AG04450 (cell line): ENCODE results near the gene HACD2. TPM values are rescaled to one million over a fixed set of nuclear protein-coding genes. Genes with fewer than 3 reads are reported as not detected.

Experiments used
- CTCF ChIA-PET: fragments of 300-600, 350-600 bp; formaldehyde crosslinking; extraction: SDS; loops from one replicate; lab custom pipeline; 2022; ENCODE audit warnings: antibody characterized with exemption, inconsistent platforms; lab: Charles Lee
- POLR2A ChIA-PET: fragments of 350-600 bp; formaldehyde crosslinking; extraction: SDS; loops from one replicate; lab custom pipeline; 2021; ENCODE audit warnings: antibody characterized with exemption, inconsistent platforms; lab: Yijun Ruan, JAX
- DNase-seq: peaks from one replicate; pipeline ENCODE4 v3.0.0-alpha.2; 2011; ENCODE audit warnings: low read depth, low spot score
- H3K27ac ChIP-seq: one replicate; pipeline ENCODE4 v1.5.1; 2012; ENCODE audit warnings: low read depth, low read length, control low read depth
- H3K27me3 ChIP-seq: one replicate; pipeline ENCODE4 v1.6.0; 2012; ENCODE audit warnings: low read length; ENCODE audit not compliant: control insufficient read depth, insufficient read depth
- H3K4me3 ChIP-seq: 2 replicates; pipeline ENCODE4 v1.5.1; 2011; ENCODE audit warnings: mild to moderate bottlenecking, low read depth, low read length, control low read depth
- H3K9me3 ChIP-seq: 2 replicates; pipeline ENCODE4 v1.5.1; 2012; ENCODE audit warnings: low read length; ENCODE audit not compliant: control insufficient read depth, insufficient read depth
- polyA plus RNA-seq: library from polyadenylated mRNA; depleted of rRNA; stranded (reverse); fragments of >200 nt; gene quantifications from 2 replicates; pipeline ENCODE4 v1.2.3, GENCODE V29; 2011
- TF ChIP-seq, protein P1 (sequence below): IDR thresholded peaks from 2 replicates; pipeline ENCODE4 v1.5.1; 2011; ENCODE audit warnings: low read depth, low read length, control low read depth, inconsistent platforms

HACD2 gene
- polyA plus RNA-seq, 1 experiment = 43.5 TPM

DNA sequence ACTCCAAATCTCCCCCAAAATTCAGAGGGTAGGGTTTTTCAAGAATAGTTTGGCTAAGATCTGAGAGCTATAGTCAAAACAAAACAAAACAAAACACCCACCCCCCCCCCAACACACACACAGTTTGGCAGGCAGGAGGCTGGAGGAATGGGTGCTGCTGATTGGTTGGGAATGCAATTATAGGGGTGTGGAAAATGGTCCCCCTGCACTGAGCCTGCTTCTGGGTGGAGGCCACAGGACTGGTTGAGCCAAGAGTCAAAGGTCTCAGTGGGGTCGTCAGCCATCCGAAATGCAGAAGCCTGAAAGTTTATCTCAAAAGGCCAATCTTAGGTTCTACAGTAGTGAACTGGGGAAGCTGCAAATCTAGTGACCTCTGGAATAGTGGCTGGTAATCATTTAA is 2.5 kb upstream of the HACD2 start:
- DNase-seq = no peak
- no peak overlapping the region for H3K4me3 ChIP-seq
- POLR2A ChIA-PET = no interaction called here
- CTCF ChIA-PET = interaction anchor here (1.3 kb wide), 1 partner anchor 64 kb away, joined by 3 read pairs; no protein-coding TSS in a partner anchor
- no peaks in the 10 kb centered on the region for H3K27me3 ChIP-seq
- peaks cover 18% of the 10 kb centered on the region; the same call in 1 of the 2 replicates for H3K9me3 ChIP-seq
- H3K27ac ChIP-seq = no peak overlapping the region
- TF ChIP-seq, protein P1, sequence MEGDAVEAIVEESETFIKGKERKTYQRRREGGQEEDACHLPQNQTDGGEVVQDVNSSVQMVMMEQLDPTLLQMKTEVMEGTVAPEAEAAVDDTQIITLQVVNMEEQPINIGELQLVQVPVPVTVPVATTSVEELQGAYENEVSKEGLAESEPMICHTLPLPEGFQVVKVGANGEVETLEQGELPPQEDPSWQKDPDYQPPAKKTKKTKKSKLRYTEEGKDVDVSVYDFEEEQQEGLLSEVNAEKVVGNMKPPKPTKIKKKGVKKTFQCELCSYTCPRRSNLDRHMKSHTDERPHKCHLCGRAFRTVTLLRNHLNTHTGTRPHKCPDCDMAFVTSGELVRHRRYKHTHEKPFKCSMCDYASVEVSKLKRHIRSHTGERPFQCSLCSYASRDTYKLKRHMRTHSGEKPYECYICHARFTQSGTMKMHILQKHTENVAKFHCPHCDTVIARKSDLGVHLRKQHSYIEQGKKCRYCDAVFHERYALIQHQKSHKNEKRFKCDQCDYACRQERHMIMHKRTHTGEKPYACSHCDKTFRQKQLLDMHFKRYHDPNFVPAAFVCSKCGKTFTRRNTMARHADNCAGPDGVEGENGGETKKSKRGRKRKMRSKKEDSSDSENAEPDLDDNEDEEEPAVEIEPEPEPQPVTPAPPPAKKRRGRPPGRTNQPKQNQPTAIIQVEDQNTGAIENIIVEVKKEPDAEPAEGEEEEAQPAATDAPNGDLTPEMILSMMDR = no peak

DNA sequence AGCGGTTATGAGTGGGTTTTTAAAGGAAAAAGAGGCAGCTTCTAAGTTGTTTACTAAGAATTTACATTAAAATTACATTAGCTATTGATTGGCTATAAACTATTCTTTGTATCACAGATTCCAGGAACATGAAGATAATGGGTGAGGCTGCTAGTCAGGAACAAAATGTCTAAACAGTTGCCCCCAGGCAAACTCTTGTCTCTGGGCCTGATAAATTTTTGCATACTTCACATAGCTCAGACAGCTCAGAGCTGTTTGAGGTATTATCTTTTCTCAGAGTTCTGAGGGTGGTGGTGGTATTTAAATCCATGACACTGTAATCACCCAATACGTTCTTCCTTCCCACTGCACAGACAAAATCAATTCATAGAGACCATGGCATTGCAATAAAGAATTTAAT is 2.1 kb upstream of the HACD2 start:
- no peaks in the 10 kb centered on the region for H3K27me3 ChIP-seq
- POLR2A ChIA-PET = interaction anchor here (1.8 kb wide), 1 partner anchor 33 kb away, joined by 5 read pairs; no protein-coding TSS in a partner anchor
- TF ChIP-seq, protein P1 = no peak
- no peak overlapping the region for H3K27ac ChIP-seq
- no peak overlapping the region for H3K4me3 ChIP-seq
- peaks cover 18% of the 10 kb centered on the region; the same call in 1 of the 2 replicates for H3K9me3 ChIP-seq
- CTCF ChIA-PET = no interaction called here
- no peak for DNase-seq

DNA sequence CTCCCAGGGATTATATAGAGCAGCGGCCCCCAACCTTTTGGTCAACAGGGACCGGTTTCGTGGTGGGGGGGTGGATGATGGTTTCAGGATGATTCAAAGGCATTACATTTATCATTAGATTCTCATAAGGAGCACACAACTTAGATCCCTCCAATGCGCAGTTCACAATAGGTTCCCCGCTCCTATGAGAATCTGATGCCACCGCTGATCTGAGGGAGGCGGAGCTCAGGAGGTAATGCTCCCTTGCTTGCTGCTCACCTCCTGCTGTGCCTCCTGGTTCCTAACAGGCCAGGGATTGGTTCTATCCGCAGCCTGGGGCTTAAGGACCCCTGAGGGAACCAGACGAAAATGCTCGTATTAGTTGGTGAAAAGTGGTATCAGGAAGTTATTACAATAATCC is 1.3 kb upstream of the HACD2 start:
- ChIA-PET CTCF (interaction anchor here (1.2 to 1.5 kb wide), 2 partner anchors 56 to 66 kb away, joined by 3 to 5 read pairs; no protein-coding TSS in a partner anchor), POLR2A (interaction anchor here (1.1 to 1.8 kb wide), 5 partner anchors 16 to 66 kb away, joined by 3 to 9 read pairs (median 5); no protein-coding TSS in a partner anchor)
- no peak for DNase-seq

DNA sequence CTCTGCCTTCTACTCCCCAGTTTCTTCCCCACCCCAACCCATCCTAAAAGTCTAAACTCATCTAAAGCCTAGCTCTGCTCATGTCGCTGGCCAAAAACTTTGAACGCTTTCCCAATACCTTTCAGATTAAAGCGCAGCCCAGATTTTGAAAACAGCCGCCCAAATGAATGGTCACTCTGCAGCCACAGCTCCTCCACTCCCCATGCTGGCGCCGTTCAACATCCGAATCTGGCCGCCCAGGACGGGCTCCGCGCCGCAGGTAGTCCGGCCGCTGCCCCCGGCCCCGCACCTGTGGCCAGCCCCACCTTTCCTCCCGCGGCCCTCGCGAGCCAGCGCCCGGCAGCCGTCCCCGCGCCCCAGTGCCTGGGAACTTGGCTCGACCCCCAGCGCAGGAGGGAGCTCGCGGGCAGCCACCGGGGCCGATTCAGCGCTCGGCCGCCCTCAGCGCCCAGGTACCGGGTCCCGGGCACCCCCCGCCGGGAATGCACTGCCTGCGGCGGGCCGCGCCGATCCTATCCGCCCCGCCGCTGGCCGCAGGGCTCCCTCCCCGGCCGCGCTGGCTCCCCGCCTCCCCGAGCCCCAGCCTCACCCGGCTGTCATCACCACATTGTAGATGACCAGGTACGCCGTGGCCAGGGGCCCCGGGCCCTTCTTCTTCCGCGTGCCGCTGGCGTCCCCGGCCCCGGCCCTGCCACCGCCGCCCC is 417 bp downstream of the HACD2 start:
- TF ChIP-seq, protein P1 = no peak
- no peak for DNase-seq
- CTCF ChIA-PET = interaction anchor here (1.1 to 1.5 kb wide), 2 partner anchors 26 to 58 kb away, joined by 4 to 5 read pairs; no protein-coding TSS in a partner anchor
- Histone ChIP-seq H3K9me3 (peaks cover 3% of the 10 kb centered on the region; the same call in 1 of the 2 replicates), H3K4me3 (peak overlapping the region; percentile 74), H3K27ac (no peak overlapping the region), H3K27me3 (no peaks in the 10 kb centered on the region)
- POLR2A ChIA-PET = interaction anchor here (1.3 to 1.5 kb wide), 2 partner anchors 18 to 68 kb away, joined by 3 to 6 read pairs; no protein-coding TSS in a partner anchor

More for the DNA sequence above, 1.3 kb upstream of the HACD2 start:
- Histone ChIP-seq H3K4me3 (peak overlapping the region; percentile 86), H3K27me3 (no peaks in the 10 kb centered on the region), H3K9me3 (peaks cover 18% of the 10 kb centered on the region; the same call in 1 of the 2 replicates), H3K27ac (peak overlapping the region; percentile 90)
- TF ChIP-seq, protein P1 = no peak

DNA sequence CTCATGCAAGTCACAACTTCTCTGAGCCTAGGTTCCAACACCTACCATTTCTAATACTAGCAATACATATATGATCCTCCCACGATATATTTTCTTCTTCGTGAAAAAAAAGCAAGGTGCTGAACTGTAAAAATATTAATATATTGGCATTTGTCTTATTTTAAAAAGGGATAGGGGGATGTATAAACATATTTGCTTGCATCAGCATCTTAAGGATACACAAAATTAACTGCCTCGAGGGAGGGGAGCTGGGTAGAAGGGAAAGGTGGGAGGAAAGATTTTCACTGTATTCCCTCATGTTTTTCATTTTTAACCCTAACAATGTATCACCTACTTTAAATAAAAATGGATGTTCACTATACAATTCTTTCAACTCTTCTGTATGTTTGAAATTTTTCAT is 1.3 kb downstream of the HACD2 start:
- Histone ChIP-seq H3K9me3 (peaks cover 3% of the 10 kb centered on the region; the same call in 1 of the 2 replicates), H3K4me3 (peak overlapping the region; percentile 74), H3K27ac (no peak overlapping the region), H3K27me3 (no peaks in the 10 kb centered on the region)
- ChIA-PET POLR2A (no interaction called here), CTCF (no interaction called here)
- no peak for DNase-seq
- TF ChIP-seq, protein P1 = no peak
